ENCODE data around the gene ASAP3. TPM values are rescaled to one million over a fixed set of nuclear protein-coding genes. Genes with fewer than 3 reads are reported as not detected.

ASAP3 gene
- total and polyA plus RNA-seq, 9 of the 15 experiments (the other 6 are each of a cell fraction or from before 2014, with no cell fraction given): 1.7 to 31.2 (median 17.4) TPM

- TF ChIP-seq ZNF584 (CRISPR knock-in tag; IDR thresholded peaks at IDR 0.05; ENCODE audit: low read depth) (no peak; the same call in none of the 2 replicates), RBM25 (IDR thresholded peaks at IDR 0.05; ENCODE audit: low read depth, low read length, severe bottlenecking) (no peak), VEZF1 (CRISPR knock-in tag; IDR thresholded peaks at IDR 0.05) (peak; percentile 75), MAZ (CRISPR knock-in tag; conservative IDR thresholded peaks at IDR 0.05 in 1 of 2, IDR thresholded peaks at IDR 0.05 in 1 of 2) (peak in 1 of 2 experiments; percentile 59; a peak in 3 of 4 replicates), ZNF217 (CRISPR knock-in tag; IDR thresholded peaks at IDR 0.05) (no peak), ZSCAN29 (IDR thresholded peaks at IDR 0.05) (no peak), E4F1 (CRISPR knock-in tag; IDR thresholded peaks at IDR 0.05; ENCODE audit: borderline replicate concordance) (no peak), ZNF239 (CRISPR knock-in tag; IDR thresholded peaks at IDR 0.05) (peak; percentile 98), CXXC5 (CRISPR knock-in tag; IDR thresholded peaks at IDR 0.05) (no peak), PHB (CRISPR knock-in tag; IDR thresholded peaks at IDR 0.05) (no peak)
Measured at GRCh38 chr1:23478896-23479665, 4.9 kb downstream of the ASAP3 start (continued).
